Nephron (organoid): ENCODE measurements around the gene LCE2B.
"Not testable (repeated sequence)": the region's sequence is repeated elsewhere in the genome, so short reads cannot be mapped to it uniquely, and the experiment has no call there.

ENCODE experiments used
- H3K27ac Mint-ChIP-seq, 3 experiments: 2 replicates each; pipeline ENCODE4 v1.8.0; 2020; ENCODE audit warnings: mixed read lengths in 3 of 3, mild to moderate bottlenecking in 2 of 3, moderate library complexity in 1 of 3
- H3K27me3 Mint-ChIP-seq: 2 replicates; pipeline ENCODE4 v1.8.0; 2021; ENCODE audit warnings: low read depth, mild to moderate bottlenecking, moderate library complexity, mixed read lengths
- H3K36me3 Mint-ChIP-seq: 2 replicates; pipeline ENCODE4 v1.8.0; 2020; ENCODE audit warnings: low read depth, mixed read lengths
- H3K4me1 Mint-ChIP-seq: 2 replicates; pipeline ENCODE4 v1.8.0; 2020; ENCODE audit warnings: mixed read lengths
- H3K4me3 Mint-ChIP-seq, 3 experiments: 2 replicates each; pipeline ENCODE4 v1.8.0; 2020; ENCODE audit warnings: mild to moderate bottlenecking in 3 of 3, mixed read lengths in 3 of 3, moderate library complexity in 2 of 3
- H3K9me3 Mint-ChIP-seq: 2 replicates; pipeline ENCODE4 v1.8.0; 2020; ENCODE audit warnings: mixed read lengths
- CTCF ChIP-seq, 3 experiments: fragments of 200-600 bp; sonication (generic); IDR thresholded peaks; one replicate each; pipeline ENCODE4 v1.5.0; 2021; ENCODE audit warnings: antibody characterized with exemption in 3 of 3; ENCODE audit not compliant: unreplicated experiment in 3 of 3

The LCE2B gene

GRCh38 chr1:152673016-152673415 lies 12.9 kb upstream of the LCE2B start:
- peaks cover 32% of the 10 kb centered on the region for H3K9me3 Mint-ChIP-seq
- H3K27ac Mint-ChIP-seq: no peak overlapping the region

GRCh38 chr1:152674983-152675382 lies 10.9 kb upstream of the LCE2B start, which contains the start of gene LCE2C:
Gene LCE2C, plus strand, starts transcription at chr1:152675279. Its CDS starts 737 bp downstream, at chr1:152676016.
- not testable (repeated sequence) for H3K4me1 Mint-ChIP-seq, H3K27me3 Mint-ChIP-seq, H3K4me3 Mint-ChIP-seq, H3K27ac Mint-ChIP-seq, H3K36me3 Mint-ChIP-seq
- peaks cover 35% of the 10 kb centered on the region for H3K9me3 Mint-ChIP-seq

More at GRCh38 chr1:152673016-152673415, 12.9 kb upstream of the LCE2B start:
- H3K36me3 Mint-ChIP-seq: no peaks in the 10 kb centered on the region
- no peak for TF ChIP-seq CTCF (IDR thresholded peaks at IDR 0.05; ENCODE audit: unreplicated experiment in 3 of 3)
- H3K4me1 Mint-ChIP-seq: no peaks in the 10 kb centered on the region
- H3K4me3 Mint-ChIP-seq: no peak overlapping the region
- no peaks in the 10 kb centered on the region for H3K27me3 Mint-ChIP-seq

- no peak for TF ChIP-seq CTCF (IDR thresholded peaks at IDR 0.05; ENCODE audit: unreplicated experiment in 3 of 3)
- Mint-ChIP-seq H3K36me3 (no peaks in the 10 kb centered on the region), H3K4me1 (no peaks in the 10 kb centered on the region), H3K4me3 (no peak overlapping the region), H3K27ac (no peak overlapping the region), H3K27me3 (no peaks in the 10 kb centered on the region), H3K9me3 (peaks cover 34% of the 10 kb centered on the region)
Observed at GRCh38 chr1:152679459-152679858, 6.5 kb upstream of the LCE2B start.

- no peaks in the 10 kb centered on the region for H3K4me1 Mint-ChIP-seq
- peaks cover 36% of the 10 kb centered on the region for H3K9me3 Mint-ChIP-seq
- H3K36me3 Mint-ChIP-seq: no peaks in the 10 kb centered on the region
- H3K27ac Mint-ChIP-seq: no peak overlapping the region
- no peaks in the 10 kb centered on the region for H3K27me3 Mint-ChIP-seq
- H3K4me3 Mint-ChIP-seq: no peak overlapping the region
- no peak for TF ChIP-seq CTCF (IDR thresholded peaks at IDR 0.05; ENCODE audit: unreplicated experiment in 3 of 3)
Observed at GRCh38 chr1:152681616-152682015, 4.3 kb upstream of the LCE2B start.

- H3K36me3 Mint-ChIP-seq: no peaks in the 10 kb centered on the region
- no peaks in the 10 kb centered on the region for H3K27me3 Mint-ChIP-seq
- H3K27ac Mint-ChIP-seq: no peak overlapping the region
- H3K9me3 Mint-ChIP-seq: peaks cover 38% of the 10 kb centered on the region
- TF ChIP-seq CTCF (IDR thresholded peaks at IDR 0.05; ENCODE audit: unreplicated experiment in 3 of 3): no peak
- no peaks in the 10 kb centered on the region for H3K4me1 Mint-ChIP-seq
- H3K4me3 Mint-ChIP-seq: no peak overlapping the region
Observed at GRCh38 chr1:152683846-152684245, 2.1 kb upstream of the LCE2B start.

- Mint-ChIP-seq H3K27me3 (no peaks in the 10 kb centered on the region), H3K9me3 (peaks cover 28% of the 10 kb centered on the region), H3K4me1 (no peaks in the 10 kb centered on the region), H3K27ac (no peak within 1 kb of the TSS), H3K4me3 (no peak within 1 kb of the TSS), H3K36me3 (no peaks in the 10 kb centered on the region)
- TF ChIP-seq CTCF (IDR thresholded peaks at IDR 0.05; ENCODE audit: unreplicated experiment in 3 of 3): no peak
Observed at GRCh38 chr1:152697701-152698600, 12.0 kb downstream of the LCE2B start, which contains the start of gene LCE2A. Gene LCE2A, plus strand, starts transcription at chr1:152698345. Its CDS starts 557 bp downstream, at chr1:152698902.
